NK-92 (cell line): ENCODE results near the gene NDUFA1.
"Not testable (repeated sequence)": the region's sequence is repeated elsewhere in the genome, so short reads cannot be mapped to it uniquely, and the experiment has no call there.

Source experiments
- DNase-seq: peaks from one replicate; lab custom pipeline; 2025; ENCODE audit not compliant: unreplicated experiment; lab: John Stamatoyannopoulos, UW

Gene NDUFA1

DNA sequence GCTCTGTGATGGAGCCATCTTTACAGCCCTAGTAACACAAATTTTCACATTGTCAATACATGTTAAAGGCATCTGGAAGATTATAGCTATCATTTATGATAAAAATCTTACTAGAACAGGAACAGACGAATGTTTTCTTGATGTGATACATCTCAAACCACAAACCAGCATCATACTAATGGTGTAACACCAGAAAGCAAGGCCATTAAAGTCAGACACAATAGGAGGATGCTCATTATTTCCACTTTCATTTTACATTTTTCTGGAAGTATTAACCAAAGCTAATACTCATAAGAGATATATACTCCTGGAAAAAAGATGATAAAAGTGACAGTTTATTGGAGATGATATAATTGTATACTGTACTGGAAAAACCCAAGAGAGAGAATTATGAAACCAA is 29.3 kb downstream of the NDUFA1 start:
- DNase-seq, result no peak

DNA sequence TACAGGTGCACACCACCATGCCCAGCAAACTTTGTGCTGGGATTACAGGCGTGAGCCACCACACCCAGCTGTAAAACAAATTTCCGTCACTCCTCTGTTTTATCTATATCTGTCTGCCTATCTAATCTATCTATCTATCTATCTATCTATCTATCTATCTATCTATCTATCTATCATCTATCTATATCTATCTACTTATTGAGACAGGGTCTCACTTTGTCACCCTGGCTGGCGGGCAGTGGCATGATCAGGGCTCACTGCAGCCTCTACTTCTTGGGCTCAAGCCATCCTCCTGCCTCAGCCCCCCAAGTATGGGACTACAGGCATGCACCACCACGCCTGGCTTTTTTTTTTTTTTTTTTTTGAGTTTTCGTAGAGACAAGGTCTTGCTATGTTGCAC is 44.7 kb downstream of the NDUFA1 start:
- DNase-seq, result no peak

DNA sequence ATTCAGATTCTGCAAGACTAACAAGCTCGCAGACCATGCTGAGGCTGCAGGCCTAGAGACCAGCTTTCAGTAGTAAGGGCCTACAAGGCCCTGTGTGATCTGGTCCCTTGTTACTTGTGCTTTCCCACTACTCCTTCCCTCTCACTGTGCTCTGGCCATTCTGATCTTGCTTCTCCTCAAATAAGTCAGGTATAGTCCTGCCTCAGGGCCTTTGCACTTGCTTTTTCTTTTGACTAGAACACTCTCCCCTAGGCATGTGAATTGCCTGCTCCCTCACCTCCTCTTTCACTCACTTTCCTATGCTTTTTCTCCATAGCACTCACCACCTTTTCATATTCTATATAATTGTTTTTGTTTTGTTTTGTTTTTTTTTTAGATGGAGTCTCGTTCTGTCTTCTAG is 46.2 kb downstream of the NDUFA1 start:
- no peak for DNase-seq

DNA sequence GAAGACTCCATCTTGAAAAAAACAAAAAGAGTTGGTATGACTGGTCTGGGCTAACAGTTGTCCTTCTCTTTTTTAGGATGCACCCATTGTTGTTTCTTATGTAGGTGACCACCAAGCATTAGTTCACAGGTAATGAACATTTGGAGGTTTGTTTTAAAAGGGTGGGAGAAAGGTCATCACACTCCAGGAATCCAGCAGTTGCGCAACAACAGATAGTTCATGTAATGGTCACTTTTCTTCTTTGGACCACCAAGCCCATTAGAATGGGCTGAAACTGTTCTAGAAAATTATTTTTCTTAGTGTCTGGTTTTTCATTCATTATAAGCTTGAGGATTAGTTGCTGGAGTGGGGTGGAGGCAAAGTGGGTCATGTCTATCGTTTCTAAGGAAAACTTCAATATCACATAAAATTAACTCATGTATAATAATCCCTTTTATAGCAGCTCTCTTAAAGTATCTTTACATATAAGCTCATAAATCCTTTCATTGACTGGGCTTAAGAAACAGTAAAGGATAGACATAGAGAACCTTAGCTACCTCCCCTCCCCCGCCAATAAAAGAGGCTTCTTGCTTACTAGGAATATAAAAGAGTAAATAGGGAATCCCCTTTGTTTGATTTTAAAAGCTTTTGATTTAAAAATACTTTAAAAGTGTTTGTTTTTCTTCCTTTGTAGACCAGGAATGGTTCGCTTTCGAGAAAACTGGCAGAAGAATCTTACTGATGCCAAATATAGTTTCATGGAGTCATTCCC is 48.4 kb downstream of the NDUFA1 start:
- no peak for DNase-seq

DNA sequence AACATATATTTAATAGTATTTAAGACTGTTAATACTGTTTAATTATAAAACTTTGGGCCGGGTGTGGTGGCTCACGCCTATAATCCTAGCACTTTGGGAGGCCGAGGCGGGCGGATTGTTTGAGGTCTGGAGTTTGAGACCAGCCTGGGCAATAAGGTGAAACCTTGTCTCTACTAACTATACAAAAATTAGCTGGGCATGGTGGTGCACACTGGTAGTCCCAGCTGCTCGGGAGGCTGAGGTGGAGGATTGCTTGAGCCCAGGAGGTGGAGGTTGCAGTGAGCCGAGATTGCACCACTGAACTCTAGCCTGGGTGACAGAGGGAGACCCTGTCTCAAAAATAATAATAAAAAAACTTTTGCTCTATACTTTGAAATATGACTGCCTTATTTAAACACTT is 50.8 kb downstream of the NDUFA1 start:
- DNase-seq, result not testable (repeated sequence)
